ENCODE results near the gene CDKN2C. TPM values are rescaled to one million over a fixed set of nuclear protein-coding genes. Genes with fewer than 3 reads are reported as not detected.

Gene CDKN2C
- total and polyA plus RNA-seq, 10 of the 15 experiments (the other 5 are each of a cell fraction or from before 2014, with no cell fraction given): 3.3 to 11.7 (median 6.0) TPM

DNA sequence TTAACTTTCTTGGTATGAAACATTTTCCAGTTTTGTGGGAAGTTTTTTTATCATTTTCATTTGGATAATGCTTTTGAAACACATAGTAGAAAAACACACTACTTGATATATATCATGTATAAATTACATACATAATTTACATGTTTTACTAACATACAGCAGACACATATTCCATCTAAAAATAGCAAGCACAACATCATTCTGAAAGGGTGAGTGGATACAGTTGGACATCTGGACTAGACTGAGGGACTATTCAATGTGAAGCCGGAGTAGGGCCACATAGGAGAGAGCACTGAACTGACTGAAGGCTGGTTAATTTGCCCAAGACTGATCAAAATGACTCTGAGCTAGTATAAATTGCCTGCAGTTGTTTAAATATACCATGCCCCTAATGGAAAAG lies 11.7 kb downstream of the CDKN2C start:
- peak overlapping the region; percentile 37; the same call in 1 of the 2 replicates for H3K4me3 ChIP-seq
- no peak overlapping the region; the same call in 1 of the 2 replicates for H2AFZ ChIP-seq (ENCODE audit: control insufficient read depth, low read depth, low read length)
- SMC1A ChIA-PET (ENCODE audit: uncharacterized antibody, unreplicated experiment): no interaction called here
- 97% methylated on average over 1 of the region's 1 CpG for WGBS (ENCODE audit: insufficient coverage, insufficient replicate concordance, low lambda C conversion rate, missing lambda C conversion rate)
- no peak for TF ChIP-seq ZNF207 (IDR thresholded peaks at IDR 0.05; ENCODE audit: borderline replicate concordance)
- no peak for DNase-seq (ENCODE audit: low read depth, low spot score)
- peaks cover 71% of the 10 kb centered on the region for H3K79me2 ChIP-seq (ENCODE audit: control insufficient read depth, insufficient read depth, low read length)
- peak overlapping the region; percentile 67; the same call in 1 of the 2 replicates for H3K4me2 ChIP-seq (ENCODE audit: control insufficient read depth, insufficient read depth)
- intact Hi-C loops (cut with micrococcal nuclease; ENCODE audit: unreplicated experiment): no loop called here
- peaks cover 0 to 4% of the 10 kb centered on the region in 2 experiments; a peak in 2 of 4 replicates for H3K27me3 ChIP-seq (replicated peaks in 1 of 2; ENCODE audit: control insufficient read depth in 2 of 2, insufficient read depth in 2 of 2, low read length in 1 of 2)
- RAD21 ChIA-PET (ENCODE audit: unreplicated experiment): no interaction called here
- POLR2A ChIA-PET: no interaction called here
- CTCF ChIA-PET: no interaction called here
- peak overlapping the region; percentile 38; the same call in 1 of the 2 replicates for H3K9ac ChIP-seq (ENCODE audit: control insufficient read depth, insufficient read depth, low read length)
- in situ Hi-C loops (cut with MboI): no loop called here
- H4K20me1 ChIP-seq (ENCODE audit: control insufficient read depth, insufficient read depth): no peaks in the 10 kb centered on the region
- no peak for FAIRE-seq
- no peaks in the 10 kb centered on the region for H3K4me1 ChIP-seq (ENCODE audit: control insufficient read depth, insufficient read depth, low read length)
- no peak for ATAC-seq
- H3K9me3 ChIP-seq (replicated peaks; ENCODE audit: control insufficient read depth, insufficient read depth, low read length): no peaks in the 10 kb centered on the region
- peak overlapping the region; percentile 38; the same call in 1 of the 2 replicates for H3K27ac ChIP-seq (ENCODE audit: control insufficient read depth, insufficient read depth)
- no TSS peak for BruUV-seq (replicated peaks)
- H3K36me3 ChIP-seq (ENCODE audit: control insufficient read depth in 2 of 2, insufficient read depth in 2 of 2, low read length in 1 of 2): no peaks in the 10 kb centered on the region

- DNase-seq (ENCODE audit: low read depth, low spot score) (no peak), ATAC-seq (no peak), FAIRE-seq (no peak)
- no peaks in the 10 kb centered on the region for H3K4me1 ChIP-seq (ENCODE audit: control insufficient read depth, insufficient read depth, low read length)
- in situ Hi-C loops (cut with MboI) (no loop called here), intact Hi-C loops (cut with micrococcal nuclease; ENCODE audit: unreplicated experiment) (no loop called here)
- ChIA-PET SMC1A (ENCODE audit: uncharacterized antibody, unreplicated experiment) (no interaction called here), CTCF (no interaction called here), POLR2A (no interaction called here), RAD21 (ENCODE audit: unreplicated experiment) (no interaction called here)
- TF ChIP-seq CBFB (IDR thresholded peaks at IDR 0.05; ENCODE audit: low read depth) (no peak), ZNF592 (IDR thresholded peaks at IDR 0.05) (no peak), SMC3 (IDR thresholded peaks at IDR 0.05; ENCODE audit: borderline replicate concordance, low read length) (no peak), ZBED1 (IDR thresholded peaks at IDR 0.05; ENCODE audit: borderline replicate concordance) (no peak), TBL1XR1 (IDR thresholded peaks at IDR 0.05; ENCODE audit: low read depth, low read length) (no peak), TAF1 (IDR thresholded peaks at IDR 0.05; ENCODE audit: borderline replicate concordance, low read depth, low read length) (no peak), MEF2A (IDR thresholded peaks at IDR 0.05; ENCODE audit: insufficient read depth, low read depth, low read length) (no peak), FOS (IDR thresholded peaks at IDR 0.05; ENCODE audit: borderline replicate concordance, extremely low read depth, insufficient read length) (no peak), PAX5 (IDR thresholded peaks at IDR 0.05; ENCODE audit: borderline replicate concordance, low read depth, low read length) (no peak)
- TF ChIP-seq, protein P1, sequence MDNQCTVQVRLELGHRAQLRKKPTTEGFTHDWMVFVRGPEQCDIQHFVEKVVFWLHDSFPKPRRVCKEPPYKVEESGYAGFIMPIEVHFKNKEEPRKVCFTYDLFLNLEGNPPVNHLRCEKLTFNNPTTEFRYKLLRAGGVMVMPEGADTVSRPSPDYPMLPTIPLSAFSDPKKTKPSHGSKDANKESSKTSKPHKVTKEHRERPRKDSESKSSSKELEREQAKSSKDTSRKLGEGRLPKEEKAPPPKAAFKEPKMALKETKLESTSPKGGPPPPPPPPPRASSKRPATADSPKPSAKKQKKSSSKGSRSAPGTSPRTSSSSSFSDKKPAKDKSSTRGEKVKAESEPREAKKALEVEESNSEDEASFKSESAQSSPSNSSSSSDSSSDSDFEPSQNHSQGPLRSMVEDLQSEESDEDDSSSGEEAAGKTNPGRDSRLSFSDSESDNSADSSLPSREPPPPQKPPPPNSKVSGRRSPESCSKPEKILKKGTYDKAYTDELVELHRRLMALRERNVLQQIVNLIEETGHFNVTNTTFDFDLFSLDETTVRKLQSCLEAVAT (IDR thresholded peaks at IDR 0.05): no peak
- TF ChIP-seq, protein P2, sequence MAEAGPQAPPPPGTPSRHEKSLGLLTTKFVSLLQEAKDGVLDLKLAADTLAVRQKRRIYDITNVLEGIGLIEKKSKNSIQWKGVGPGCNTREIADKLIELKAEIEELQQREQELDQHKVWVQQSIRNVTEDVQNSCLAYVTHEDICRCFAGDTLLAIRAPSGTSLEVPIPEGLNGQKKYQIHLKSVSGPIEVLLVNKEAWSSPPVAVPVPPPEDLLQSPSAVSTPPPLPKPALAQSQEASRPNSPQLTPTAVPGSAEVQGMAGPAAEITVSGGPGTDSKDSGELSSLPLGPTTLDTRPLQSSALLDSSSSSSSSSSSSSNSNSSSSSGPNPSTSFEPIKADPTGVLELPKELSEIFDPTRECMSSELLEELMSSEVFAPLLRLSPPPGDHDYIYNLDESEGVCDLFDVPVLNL (IDR thresholded peaks at IDR 0.05; ENCODE audit: low read depth, low read length): no peak
- H2AFZ ChIP-seq (ENCODE audit: control insufficient read depth, low read depth, low read length): no peak overlapping the region
- no peaks in the 10 kb centered on the region for H4K20me1 ChIP-seq (ENCODE audit: control insufficient read depth, insufficient read depth)
- H3K9me3 ChIP-seq (replicated peaks; ENCODE audit: control insufficient read depth, insufficient read depth, low read length): no peaks in the 10 kb centered on the region; the same call in 2 of the 3 replicates
- H3K27me3 ChIP-seq (replicated peaks in 1 of 2; ENCODE audit: control insufficient read depth in 2 of 2, insufficient read depth in 2 of 2, low read length in 1 of 2): peaks cover 0 to 4% of the 10 kb centered on the region in 2 experiments; a peak in 2 of 4 replicates
- H3K27ac ChIP-seq (ENCODE audit: control insufficient read depth, insufficient read depth): no peak overlapping the region
- H3K9ac ChIP-seq (ENCODE audit: control insufficient read depth, insufficient read depth, low read length): no peak overlapping the region
- peaks cover 66% of the 10 kb centered on the region for H3K79me2 ChIP-seq (ENCODE audit: control insufficient read depth, insufficient read depth, low read length)
- H3K36me3 ChIP-seq (ENCODE audit: control insufficient read depth in 2 of 2, insufficient read depth in 2 of 2, low read length in 1 of 2): no peaks in the 10 kb centered on the region
- no peak overlapping the region for H3K4me3 ChIP-seq
- BruUV-seq (replicated peaks): no TSS peak
- H3K4me2 ChIP-seq (ENCODE audit: control insufficient read depth, insufficient read depth): no peak overlapping the region; the same call in 1 of the 2 replicates
- WGBS (ENCODE audit: insufficient coverage, insufficient replicate concordance, low lambda C conversion rate, missing lambda C conversion rate): 95% methylated on average over 3 of the region's 3 CpGs
Observed at GRCh38 chr1:50982611-50983010, 12.6 kb downstream of the CDKN2C start.
